NCI-H510A (cell line): ENCODE data around the gene LIPI.
"Not testable (repeated sequence)": the region's sequence is repeated elsewhere in the genome, so short reads cannot be mapped to it uniquely, and the experiment has no call there.

Source experiments
- DNase-seq: peaks from one replicate; lab custom pipeline; 2025; lab: John Stamatoyannopoulos, UW

The LIPI gene

GRCh38 chr21:14210738-14211137 lies at the start of gene LIPI:
Gene LIPI, minus strand, starts transcription at chr21:14210955. Its CDS starts 110 bp downstream, at chr21:14210845.
- no peak for DNase-seq

DNA sequence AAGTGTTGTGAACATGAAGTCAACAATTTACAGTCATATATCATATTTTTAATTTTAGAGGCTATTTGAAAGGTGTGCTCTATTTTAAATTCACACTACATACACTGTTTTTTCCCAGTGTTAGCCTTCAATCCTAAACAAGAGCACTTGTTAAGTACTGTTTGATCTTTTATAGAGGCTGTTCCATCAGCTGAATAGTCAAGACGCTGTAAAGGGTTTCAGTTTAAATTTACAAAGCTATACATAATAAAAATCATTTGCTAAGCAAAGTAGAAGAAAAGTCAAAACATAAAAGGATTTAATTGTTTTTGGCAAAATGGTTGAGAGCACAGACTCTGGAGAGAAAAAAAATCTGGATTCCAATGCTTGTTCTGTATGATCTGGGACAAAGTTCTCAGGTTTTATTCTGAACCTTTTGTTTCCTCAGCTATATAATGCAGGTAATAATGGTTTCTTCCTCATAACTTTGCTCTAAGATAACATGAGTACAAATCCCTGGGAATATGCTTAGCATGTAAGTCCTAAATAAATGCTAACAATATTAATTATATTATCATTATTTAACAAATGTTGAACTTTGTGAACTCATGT lies 49.5 kb upstream of the LIPI start:
- no peak for DNase-seq

DNA sequence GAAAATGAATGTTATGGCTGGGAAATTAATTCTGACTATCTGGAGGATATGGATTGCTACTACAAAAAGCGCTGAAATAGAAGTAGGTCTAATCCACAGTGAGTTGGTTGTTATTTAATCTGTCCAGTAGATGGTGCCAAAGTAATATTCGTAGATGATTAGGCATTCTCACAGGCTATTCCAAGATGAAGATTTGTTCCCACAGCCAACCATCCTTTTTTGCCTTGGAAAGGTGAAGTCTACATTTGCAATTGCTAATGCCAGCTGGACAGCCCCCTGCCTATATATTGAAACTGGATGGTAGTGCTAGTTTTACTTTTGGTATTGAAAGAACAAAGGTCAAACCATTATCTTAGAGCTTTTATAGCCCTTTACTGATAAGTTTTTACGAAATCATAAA lies 49.0 kb upstream of the LIPI start:
- no peak for DNase-seq

- DNase-seq = no peak
Observed at GRCh38 chr21:14251336-14251735, 40.6 kb upstream of the LIPI start.

- no peak for DNase-seq
Observed at GRCh38 chr21:14245711-14246110, 35.0 kb upstream of the LIPI start.

DNA sequence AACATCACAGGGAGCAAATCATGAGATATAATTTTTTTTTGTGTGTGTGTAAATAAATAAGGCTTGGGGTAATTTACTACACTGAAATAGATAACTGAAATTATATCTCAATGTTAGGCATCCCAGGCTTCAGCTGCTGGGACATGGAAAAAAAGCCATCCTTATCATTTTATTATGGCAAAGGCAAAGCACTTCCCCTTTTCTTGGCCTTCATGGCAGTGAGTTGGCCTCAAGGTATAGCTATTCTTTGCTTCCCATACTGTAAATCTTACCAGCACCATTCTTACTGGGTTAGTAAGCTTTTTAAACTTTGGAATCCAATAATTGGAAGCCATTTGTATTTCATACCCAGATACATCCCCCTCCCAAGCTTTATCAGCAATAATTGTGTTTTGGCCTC lies 34.2 kb upstream of the LIPI start:
- DNase-seq = no peak

DNA sequence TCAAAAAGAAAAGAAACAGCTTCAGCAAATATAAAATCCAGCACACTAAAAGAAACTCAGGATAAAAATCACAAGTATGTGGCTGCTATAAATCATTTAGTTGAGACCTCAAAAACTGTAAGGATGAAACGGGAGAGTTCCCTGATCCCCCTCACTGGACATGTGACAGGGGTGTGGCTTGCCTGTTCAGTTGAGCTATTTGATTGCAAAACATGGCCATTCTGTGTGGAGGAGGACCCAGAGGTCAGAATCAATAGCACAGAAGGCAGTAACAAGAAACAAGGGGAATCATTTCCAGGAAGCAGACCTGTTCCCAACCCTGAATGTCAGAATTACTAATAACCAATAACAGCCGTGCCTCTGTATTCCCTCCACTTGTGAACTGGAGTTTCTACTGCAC lies 33.1 kb upstream of the LIPI start:
- no peak for DNase-seq

DNA sequence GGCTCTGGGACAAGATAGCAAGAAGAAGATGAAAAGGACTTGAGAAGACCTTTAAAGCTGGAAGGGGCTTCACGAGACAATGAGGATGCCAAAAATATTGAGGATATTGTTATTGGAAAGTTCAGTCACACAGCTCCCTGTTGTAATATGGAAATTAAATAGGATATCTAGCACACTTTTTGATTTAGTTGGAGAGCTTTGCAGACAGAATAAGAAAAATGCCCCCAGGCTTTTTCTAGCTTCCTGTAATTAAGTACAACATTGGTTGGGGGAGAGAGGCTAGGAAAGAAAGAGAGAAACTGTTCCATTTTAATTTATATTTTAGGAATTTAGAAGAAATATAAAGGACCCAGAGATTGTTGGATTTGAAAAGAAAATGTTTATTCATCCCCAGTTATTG lies 32.7 kb upstream of the LIPI start:
- no peak for DNase-seq

- no peak for DNase-seq
Observed at GRCh38 chr21:14241297-14241696, 30.5 kb upstream of the LIPI start.

GRCh38 chr21:14239281-14239680 lies 28.5 kb upstream of the LIPI start:
- no peak for DNase-seq

GRCh38 chr21:14236180-14236579 lies 25.4 kb upstream of the LIPI start:
- DNase-seq = no peak

- no peak for DNase-seq
Observed at GRCh38 chr21:14235101-14235500, 24.3 kb upstream of the LIPI start.

GRCh38 chr21:14229399-14229798 lies 18.6 kb upstream of the LIPI start:
- DNase-seq = no peak

GRCh38 chr21:14223365-14223764 lies 12.6 kb upstream of the LIPI start:
- no peak for DNase-seq

- peak; percentile 22 for DNase-seq
Observed at GRCh38 chr21:14215971-14216641, 5.4 kb upstream of the LIPI start, which contains the start of gene RBM11. Gene RBM11, plus strand, starts transcription at chr21:14216157. Its CDS starts 30 bp downstream, at chr21:14216187.

GRCh38 chr21:14213164-14213563 lies 2.4 kb upstream of the LIPI start:
- DNase-seq = no peak

DNA sequence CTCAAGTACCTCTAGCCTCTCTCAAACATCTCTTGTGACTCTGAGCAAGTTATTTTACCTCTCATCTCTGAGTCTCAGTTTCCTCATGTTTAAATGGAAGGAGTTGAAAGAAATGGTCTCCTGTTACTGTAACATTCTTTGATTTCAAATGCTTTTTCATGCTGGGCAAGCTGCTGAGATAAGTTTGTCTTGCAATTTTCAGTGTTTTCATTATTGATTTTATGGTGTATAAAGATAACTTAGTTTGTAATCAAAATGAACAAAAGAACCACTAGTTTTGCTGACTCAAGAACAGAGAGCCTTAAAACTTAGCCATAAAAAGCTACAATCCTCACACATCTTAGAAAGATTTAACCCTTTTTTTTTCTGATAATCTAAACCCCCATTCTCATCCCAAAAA lies 4.5 kb downstream of the LIPI start:
- DNase-seq = no peak

DNA sequence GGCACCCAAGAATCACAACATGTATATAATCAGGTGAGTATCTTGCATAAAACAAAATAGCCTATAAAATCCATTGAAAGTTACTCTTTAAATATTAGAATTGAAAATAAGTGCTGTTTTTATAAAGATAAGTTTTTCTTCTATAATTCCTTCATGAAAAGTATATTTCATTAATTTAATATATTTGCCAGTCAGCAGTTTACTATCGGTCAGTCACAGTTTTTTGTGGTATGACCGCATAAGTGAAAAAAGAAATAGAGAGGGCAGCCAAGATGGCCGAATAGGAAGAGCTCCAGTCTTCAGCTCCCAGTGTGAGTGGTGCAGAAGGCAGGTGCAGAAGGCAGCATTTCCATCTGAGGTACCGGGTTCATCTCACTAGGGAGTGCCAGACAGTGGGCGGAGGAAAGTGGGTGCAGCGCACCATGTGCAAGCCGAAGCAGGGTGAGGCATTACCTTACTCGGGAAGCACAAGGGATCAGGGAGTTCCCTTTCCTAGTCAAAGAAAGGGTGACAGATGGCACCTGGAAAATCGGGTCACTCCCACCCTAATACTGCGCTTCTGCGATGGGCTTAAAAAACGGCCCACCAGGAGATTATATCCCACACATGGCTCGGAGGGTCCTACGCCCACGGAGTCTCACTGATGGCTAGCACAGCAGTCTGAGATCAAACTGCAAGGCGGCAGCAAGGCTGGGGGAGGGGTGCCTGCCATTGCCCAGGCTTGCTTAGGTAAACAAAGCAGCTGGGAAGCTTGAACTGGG lies 44.1 kb downstream of the LIPI start:
- DNase-seq = not testable (repeated sequence)

DNA sequence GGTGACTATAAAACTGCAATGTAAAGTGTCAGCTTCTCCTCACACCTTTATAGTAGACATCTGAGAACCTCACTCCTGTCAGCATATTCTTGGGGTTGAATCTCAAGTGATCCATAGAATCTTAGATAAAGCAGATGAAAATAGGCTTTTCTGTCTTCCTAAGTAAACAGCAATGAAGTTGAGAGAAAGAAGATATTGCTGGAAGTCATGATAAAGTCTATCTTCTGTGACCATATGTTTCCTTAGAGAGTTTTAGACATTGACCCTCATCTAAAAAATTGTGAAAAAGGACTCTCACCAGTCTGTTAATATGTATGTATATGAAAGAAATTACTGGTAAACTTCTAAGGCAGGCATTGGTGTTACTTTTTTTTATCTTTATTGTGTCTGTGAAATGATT lies 66.8 kb downstream of the LIPI start:
- DNase-seq = no peak

DNA sequence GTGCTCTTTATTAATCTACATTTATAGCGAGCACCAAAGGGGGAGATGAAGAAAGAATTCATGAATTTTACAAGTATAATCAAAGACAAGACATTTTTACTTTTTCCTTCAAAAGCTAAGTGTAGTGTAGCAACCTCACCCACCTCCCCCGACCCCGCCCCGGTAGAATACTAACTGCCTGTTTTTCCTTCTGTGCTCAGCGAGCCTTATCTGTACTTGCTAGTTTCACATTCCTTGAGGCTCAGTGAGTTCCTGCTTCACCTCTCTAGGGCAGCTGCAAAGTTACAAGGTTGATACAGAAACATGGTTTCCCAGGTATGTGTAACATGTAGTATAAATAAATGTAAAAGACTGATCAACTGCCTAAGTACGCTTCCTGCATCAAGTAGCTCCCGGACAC lies 86.5 kb downstream of the LIPI start:
- no peak for DNase-seq

GRCh38 chr21:14121719-14122118 lies 89.0 kb downstream of the LIPI start:
- DNase-seq = no peak

DNA sequence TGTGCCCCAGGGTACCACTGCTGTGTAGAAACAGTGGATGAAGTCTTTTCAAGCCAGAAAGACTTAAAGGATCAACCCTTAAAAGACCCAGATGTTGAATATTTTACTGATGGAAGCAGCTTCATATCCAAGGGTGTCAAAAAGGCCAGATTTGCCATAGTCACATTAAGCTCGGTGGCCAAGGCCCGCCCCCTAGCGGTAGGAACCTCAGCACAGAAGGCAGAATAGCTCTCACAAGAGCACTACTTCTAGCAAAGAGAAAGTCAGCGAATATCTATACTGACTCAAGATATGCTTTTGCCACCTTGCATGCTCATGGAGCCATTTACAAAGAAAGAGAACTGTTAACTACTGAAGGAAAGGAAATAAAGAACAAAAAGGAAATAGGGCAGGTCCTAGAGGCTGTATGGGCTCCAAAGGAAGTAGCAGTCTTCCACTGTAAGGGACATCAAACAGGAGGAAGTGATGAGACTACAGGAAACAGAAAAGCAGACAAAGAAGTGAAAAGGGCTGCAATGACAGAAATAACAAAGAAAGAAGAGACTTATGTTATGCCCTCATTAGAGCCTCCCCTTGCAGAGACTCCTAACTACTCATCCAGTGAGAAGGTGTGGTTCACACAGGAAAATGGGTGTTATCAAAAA lies 90.5 kb downstream of the LIPI start:
- DNase-seq = no peak

- no peak for DNase-seq
Observed at GRCh38 chr21:14119038-14119437, 91.7 kb downstream of the LIPI start.
